ENCODE measurements around the gene MTHFD1.

GRCh38 chr14:64474698-64475097, 86.5 kb downstream of the MTHFD1 start:
- TF ChIP-seq POLR2A (IDR thresholded peaks at IDR 0.05) (no peak), CTCF (IDR thresholded peaks at IDR 0.05) (no peak)
